AG09319 (cell line): ENCODE results near the gene CTU2.

Experiments
- DNase-seq: peaks from one replicate; pipeline ENCODE4 v3.0.0-alpha.2; 2010; ENCODE audit warnings: low read depth; ENCODE audit errors: extremely low read depth
- CTCF ChIP-seq: IDR thresholded peaks from 2 replicates; pipeline ENCODE4 v1.5.1; 2011; ENCODE audit warnings: low read depth, mild to moderate bottlenecking, inconsistent platforms, low read length, moderate library complexity

CTU2 gene

DNA sequence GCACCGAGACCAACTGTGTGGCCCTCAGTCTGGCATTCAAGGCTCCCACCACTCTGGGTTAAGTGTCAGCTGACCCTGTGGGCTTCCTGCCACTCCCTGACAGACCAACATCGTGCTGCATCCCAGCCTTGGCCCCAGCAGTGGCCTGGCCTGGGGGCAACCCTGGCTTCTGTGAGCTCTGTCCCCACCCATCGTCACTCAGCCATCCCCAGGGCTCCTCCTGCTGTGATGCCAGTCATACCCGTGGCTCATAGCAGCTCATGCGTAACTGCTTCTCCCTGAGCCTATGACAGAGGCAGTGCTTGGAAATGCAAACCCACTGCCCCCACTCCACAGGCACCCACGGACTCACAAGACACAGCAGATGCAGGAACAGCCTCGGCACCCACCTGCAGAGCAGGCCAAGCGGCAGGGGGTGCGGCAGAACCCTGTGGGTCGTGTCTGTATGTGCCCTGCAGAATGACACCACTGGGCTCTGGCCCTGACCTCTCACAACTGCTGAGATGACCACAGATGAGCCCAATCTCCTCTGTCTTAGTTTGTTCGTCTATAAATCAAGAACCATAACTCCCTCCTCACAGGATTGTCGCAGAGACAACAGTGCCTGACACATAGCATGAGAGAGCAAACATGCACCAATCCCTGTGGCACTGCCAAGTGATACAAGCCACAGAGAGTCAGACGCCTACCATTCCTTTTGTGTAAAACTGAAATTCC is 52.1 kb downstream of the CTU2 start:
- no peak for DNase-seq
- TF ChIP-seq CTCF: no peak

DNA sequence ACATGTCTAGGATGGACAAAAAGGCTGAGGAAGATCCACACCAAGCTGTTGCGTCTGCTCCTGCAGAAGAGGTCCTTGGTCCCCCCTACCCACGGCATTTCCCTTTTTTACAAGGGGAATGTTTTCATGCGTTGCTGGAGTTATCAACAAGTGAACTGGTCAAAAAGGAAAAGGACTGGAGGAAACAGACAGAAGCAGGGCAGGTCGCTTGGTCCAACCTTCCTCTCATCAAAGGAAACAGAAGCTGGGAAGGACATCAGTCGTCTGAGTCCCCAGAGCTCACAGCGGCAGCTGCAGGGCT is 52.6 kb downstream of the CTU2 start:
- no peak for DNase-seq
- no peak for TF ChIP-seq CTCF

DNA sequence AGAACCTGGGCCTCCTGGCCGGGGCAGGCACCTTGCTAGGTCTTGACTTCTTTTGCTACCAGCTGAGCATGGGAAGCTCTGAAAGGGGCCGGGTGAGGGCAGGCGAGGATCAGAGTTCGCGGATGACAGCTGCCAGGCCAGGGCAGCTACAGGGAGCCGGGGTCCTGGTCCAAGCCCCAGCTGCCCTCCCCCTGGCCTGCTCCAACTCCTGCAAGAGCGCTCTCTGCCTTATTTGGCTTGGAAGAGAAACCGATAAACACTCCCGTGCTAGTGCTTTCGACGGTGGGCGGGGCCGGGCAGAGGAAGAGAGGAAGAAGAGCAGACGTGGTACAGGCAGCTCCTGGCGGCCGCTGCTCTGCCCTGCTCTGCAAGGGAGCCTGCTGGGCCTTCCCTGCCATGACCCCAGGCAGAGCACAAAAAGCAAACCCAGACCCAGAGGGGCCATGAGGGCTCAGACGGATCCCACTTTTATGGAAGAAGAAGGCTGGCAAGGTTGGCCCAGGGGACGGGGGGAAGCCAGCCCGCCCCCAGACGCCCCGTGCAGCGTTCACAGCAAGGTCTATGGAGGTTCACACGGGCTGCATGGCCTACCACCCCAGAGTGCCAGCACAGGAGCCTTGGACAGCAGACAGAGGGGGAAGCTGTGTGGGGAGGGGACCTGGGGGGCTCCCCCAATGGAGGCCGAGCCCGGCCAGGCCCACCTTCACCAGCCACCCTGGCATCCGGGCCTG is 53.1 kb downstream of the CTU2 start:
- TF ChIP-seq CTCF: no peak
- DNase-seq: no peak

DNA sequence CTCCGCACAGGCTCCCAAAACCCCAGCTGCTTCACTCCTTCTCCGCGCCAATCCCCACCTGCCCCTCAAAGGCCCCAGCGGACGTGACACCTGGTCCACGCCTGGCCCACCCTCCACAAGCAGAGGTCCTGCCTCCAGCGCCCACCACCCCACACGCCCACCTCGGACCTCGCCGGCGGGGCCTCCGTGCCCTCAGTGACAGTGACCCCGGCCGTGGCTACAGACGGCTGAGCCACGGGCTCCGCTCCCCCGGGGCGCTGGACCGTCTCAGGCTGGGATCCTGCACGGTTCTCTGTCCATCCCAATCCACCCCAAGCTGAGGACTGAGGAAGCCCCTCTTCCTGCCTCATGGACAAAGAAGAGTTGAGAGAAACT is 53.7 kb downstream of the CTU2 start:
- no peak for TF ChIP-seq CTCF
- DNase-seq: no peak

- DNase-seq: no peak
- no peak for TF ChIP-seq CTCF
Measured at GRCh38 chr16:88760424-88761142, 54.3 kb downstream of the CTU2 start.

GRCh38 chr16:88761143-88761534 is 54.8 kb downstream of the CTU2 start:
- no peak for DNase-seq
- TF ChIP-seq CTCF: no peak

- TF ChIP-seq CTCF: no peak
- no peak for DNase-seq
Measured at GRCh38 chr16:88761830-88762229, 55.5 kb downstream of the CTU2 start.
